ENCODE data around the gene SLC22A24. TPM values are rescaled to one million over a fixed set of nuclear protein-coding genes. Genes with fewer than 3 reads are reported as not detected.

Gene SLC22A24
- total RNA-seq, 6 experiments from 2014 or later = 0.11 to 0.25 (median 0.16) TPM; not detected in 2

DNA sequence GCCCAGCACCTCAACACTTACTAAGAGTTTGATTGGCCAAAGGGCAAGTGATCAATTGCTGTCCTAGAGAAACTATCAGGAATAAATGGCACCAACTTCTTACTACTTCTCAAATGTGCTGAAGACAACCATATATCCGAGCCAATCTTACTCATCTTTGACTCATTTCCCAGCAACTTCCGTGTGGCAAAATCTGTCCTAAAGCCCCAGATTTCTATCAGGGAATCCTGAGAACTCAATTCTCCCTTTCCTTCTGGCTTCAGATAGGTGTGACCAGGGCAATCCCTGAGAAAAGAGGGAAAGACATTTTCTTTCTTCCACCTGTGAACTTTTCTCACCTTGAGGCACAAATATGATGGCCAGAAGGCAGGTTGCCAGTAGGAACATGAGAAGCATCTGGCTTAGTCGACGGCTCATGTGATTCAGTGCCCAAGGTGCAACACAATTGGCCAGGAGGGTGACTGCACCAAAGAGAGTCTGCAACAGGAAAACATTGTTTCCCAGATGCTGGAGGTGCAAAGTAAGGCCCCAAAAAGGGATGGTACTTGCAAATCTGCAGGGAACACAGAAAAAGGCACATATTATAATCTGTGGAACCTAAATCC lies 21.8 kb upstream of the SLC22A24 start:
- intact Hi-C loops (cut with DNase I) = no loop called here
- ATAC-seq (no peak), DNase-seq (no peak)
- Histone ChIP-seq H3K27ac (no peak overlapping the region), H3K4me1 (peaks cover 0 to 2% (median 0%) of the 10 kb centered on the region in 4 donors), H3K36me3 (peaks cover 0 to 68% (median 24%) of the 10 kb centered on the region in 4 donors), H3K9me3 (no peaks in the 10 kb centered on the region), H3K27me3 (no peaks in the 10 kb centered on the region), H3K4me3 (no peak overlapping the region)
- TF ChIP-seq POLR2A (IDR thresholded peaks at IDR 0.05) = no peak
- TF ChIP-seq, protein P1, sequence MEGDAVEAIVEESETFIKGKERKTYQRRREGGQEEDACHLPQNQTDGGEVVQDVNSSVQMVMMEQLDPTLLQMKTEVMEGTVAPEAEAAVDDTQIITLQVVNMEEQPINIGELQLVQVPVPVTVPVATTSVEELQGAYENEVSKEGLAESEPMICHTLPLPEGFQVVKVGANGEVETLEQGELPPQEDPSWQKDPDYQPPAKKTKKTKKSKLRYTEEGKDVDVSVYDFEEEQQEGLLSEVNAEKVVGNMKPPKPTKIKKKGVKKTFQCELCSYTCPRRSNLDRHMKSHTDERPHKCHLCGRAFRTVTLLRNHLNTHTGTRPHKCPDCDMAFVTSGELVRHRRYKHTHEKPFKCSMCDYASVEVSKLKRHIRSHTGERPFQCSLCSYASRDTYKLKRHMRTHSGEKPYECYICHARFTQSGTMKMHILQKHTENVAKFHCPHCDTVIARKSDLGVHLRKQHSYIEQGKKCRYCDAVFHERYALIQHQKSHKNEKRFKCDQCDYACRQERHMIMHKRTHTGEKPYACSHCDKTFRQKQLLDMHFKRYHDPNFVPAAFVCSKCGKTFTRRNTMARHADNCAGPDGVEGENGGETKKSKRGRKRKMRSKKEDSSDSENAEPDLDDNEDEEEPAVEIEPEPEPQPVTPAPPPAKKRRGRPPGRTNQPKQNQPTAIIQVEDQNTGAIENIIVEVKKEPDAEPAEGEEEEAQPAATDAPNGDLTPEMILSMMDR (IDR thresholded peaks at IDR 0.05) = no peak
- WGBS (ENCODE audit: insufficient coverage, low coverage, low lambda C conversion rate, missing lambda C conversion rate) = 90% methylated on average over 4 of the region's 4 CpGs

DNA sequence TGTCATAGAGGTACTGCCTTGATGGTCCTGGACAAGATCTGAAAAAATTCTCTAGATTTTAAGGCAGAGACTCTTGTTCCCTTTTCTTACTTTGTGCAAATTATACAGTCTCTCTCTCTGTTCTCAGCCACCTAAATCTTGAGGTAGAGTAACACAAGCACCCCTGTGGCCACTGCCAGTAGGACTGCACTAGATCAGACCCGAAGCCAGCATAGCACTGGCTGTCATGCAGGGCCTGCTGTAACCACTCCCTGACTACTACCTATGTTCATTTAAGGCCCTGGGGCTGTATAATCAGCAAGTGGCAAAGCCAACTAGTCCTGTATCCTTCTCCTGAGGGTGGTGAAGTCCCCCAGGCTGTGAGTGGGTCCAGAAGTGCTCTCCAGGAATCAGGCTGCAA lies 11.8 kb upstream of the SLC22A24 start:
- Histone ChIP-seq H3K9me3 (peaks cover 0 to 2% (median 0%) of the 10 kb centered on the region in 4 donors), H3K4me1 (no peaks in the 10 kb centered on the region), H3K36me3 (no peaks in the 10 kb centered on the region), H3K27ac (no peak overlapping the region), H3K27me3 (no peaks in the 10 kb centered on the region), H3K4me3 (no peak overlapping the region)
- DNase-seq (no peak), ATAC-seq (peak in 2 of 4 donors; percentile 24 to 27)
- WGBS (ENCODE audit: insufficient coverage, low coverage, low lambda C conversion rate, missing lambda C conversion rate) = 83% methylated on average over 1 of the region's 1 CpG
- TF ChIP-seq, protein P1 (IDR thresholded peaks at IDR 0.05) = no peak
- no peak for TF ChIP-seq POLR2A (IDR thresholded peaks at IDR 0.05)
- intact Hi-C loops (cut with DNase I) = no loop called here

DNA sequence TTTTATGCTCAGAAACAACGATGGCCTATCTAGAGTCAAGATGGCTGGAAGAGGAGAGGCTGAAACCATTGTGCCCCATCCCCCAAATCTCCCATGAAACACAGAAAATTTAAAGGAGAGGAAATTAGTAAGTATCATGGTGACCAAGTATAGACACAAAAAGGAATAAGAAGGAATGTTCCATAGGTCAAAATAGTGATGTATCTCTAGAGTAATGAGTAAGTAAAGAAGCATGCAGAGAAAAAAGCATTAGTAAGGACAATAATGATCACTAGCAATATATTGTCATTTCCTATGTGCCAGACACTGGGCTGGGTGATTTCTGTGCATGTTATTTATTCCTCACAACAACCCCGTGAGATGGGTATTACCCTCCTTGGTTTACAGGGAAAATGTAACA lies 2.6 kb upstream of the SLC22A24 start:
- H3K27me3 ChIP-seq = no peaks in the 10 kb centered on the region
- H3K4me3 ChIP-seq = no peak overlapping the region
- H3K27ac ChIP-seq = no peak overlapping the region
- WGBS (ENCODE audit: insufficient coverage, low coverage, low lambda C conversion rate, missing lambda C conversion rate) = 81% methylated on average over 2 of the region's 2 CpGs
- no peak for TF ChIP-seq POLR2A (IDR thresholded peaks at IDR 0.05)
- TF ChIP-seq, protein P1 (IDR thresholded peaks at IDR 0.05) = no peak
- intact Hi-C loops (cut with DNase I) = no loop called here
- H3K4me1 ChIP-seq = no peaks in the 10 kb centered on the region
- DNase-seq (no peak), ATAC-seq (no peak)
- no peaks in the 10 kb centered on the region for H3K9me3 ChIP-seq
- H3K36me3 ChIP-seq = no peaks in the 10 kb centered on the region

DNA sequence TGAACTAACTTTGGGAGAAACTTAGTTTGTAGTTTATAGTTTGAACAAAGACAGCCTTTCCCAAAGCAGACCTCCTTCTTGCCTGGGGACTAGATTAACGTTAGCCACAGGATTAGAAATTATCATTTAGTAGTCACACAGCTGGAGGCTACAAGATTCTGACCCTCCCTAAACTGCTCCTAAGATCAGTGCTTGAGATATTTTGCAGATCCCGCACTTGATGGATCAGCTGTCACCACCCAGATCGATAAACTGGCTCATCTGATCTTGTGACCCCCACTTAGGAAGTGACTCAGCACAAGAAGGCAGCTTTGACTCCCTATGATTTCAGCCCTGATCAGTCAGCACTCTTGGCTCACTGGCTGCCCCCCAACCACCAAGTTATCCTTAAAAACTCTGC lies 1.6 kb downstream of the SLC22A24 start:
- H3K36me3 ChIP-seq = no peaks in the 10 kb centered on the region
- no peaks in the 10 kb centered on the region for H3K27me3 ChIP-seq
- ATAC-seq (no peak), DNase-seq (no peak)
- TF ChIP-seq POLR2A (IDR thresholded peaks at IDR 0.05) = no peak
- TF ChIP-seq, protein P1 (IDR thresholded peaks at IDR 0.05) = no peak
- H3K4me3 ChIP-seq = no peak overlapping the region
- no peaks in the 10 kb centered on the region for H3K4me1 ChIP-seq
- no peak overlapping the region for H3K27ac ChIP-seq
- no peaks in the 10 kb centered on the region for H3K9me3 ChIP-seq
- 57% methylated on average over 3 of the region's 3 CpGs for WGBS (ENCODE audit: insufficient coverage, low coverage, low lambda C conversion rate, missing lambda C conversion rate)
- intact Hi-C loops (cut with DNase I) = no loop called here

Measured in right lobe of liver (tissue), 6 donors.